ENCODE measurements around the gene NOP9.

Gene NOP9

DNA sequence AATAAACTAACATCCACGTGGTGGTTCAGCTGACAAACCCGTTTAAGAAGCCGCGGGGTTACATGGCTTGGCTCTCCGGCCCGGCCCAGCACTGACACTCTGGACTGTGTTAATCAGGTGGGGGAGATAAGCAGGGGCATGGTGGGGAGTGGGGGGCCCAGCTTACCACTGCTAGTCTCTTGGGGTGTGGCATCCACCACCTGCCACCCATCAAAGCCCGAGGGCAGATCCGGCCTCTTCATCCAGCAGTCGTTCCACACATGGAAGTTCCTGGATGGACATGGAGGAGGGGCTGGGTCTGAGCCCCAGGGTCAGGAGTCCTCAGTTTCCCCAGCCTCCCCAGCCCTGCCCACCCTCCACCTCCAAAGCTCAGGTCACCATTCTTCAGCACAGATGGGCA is 41.5 kb upstream of the NOP9 start:
- Histone ChIP-seq H3K36me3 (ENCODE audit: control insufficient read depth, low read length) (no peaks in the 10 kb centered on the region), H4K20me1 (ENCODE audit: control insufficient read depth, insufficient read depth, low read depth, low read length) (no peaks in the 10 kb centered on the region), H3K9me2 (replicated peaks; ENCODE audit: control insufficient read depth, low read length) (no peaks in the 10 kb centered on the region), H3K9me3 (ENCODE audit: control insufficient read depth, insufficient read depth, low read length) (no peaks in the 10 kb centered on the region), H3K27me3 (ENCODE audit: control insufficient read depth, low read length) (no peaks in the 10 kb centered on the region), H3K4me2 (ENCODE audit: low read length) (no peak overlapping the region), H3K4me1 (ENCODE audit: control insufficient read depth, low read length) (no peaks in the 10 kb centered on the region), H3K27ac (ENCODE audit: low read depth, low read length) (no peak overlapping the region), H3F3A (ENCODE audit: control insufficient read depth, insufficient read depth) (peaks cover 3% of the 10 kb centered on the region; the same call in 1 of the 2 replicates), H3K4me3 (ENCODE audit: low read length) (no peak overlapping the region), H3K79me2 (ENCODE audit: control insufficient read depth, low read length) (no peaks in the 10 kb centered on the region)
- TF ChIP-seq, protein P1, sequence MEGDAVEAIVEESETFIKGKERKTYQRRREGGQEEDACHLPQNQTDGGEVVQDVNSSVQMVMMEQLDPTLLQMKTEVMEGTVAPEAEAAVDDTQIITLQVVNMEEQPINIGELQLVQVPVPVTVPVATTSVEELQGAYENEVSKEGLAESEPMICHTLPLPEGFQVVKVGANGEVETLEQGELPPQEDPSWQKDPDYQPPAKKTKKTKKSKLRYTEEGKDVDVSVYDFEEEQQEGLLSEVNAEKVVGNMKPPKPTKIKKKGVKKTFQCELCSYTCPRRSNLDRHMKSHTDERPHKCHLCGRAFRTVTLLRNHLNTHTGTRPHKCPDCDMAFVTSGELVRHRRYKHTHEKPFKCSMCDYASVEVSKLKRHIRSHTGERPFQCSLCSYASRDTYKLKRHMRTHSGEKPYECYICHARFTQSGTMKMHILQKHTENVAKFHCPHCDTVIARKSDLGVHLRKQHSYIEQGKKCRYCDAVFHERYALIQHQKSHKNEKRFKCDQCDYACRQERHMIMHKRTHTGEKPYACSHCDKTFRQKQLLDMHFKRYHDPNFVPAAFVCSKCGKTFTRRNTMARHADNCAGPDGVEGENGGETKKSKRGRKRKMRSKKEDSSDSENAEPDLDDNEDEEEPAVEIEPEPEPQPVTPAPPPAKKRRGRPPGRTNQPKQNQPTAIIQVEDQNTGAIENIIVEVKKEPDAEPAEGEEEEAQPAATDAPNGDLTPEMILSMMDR (IDR thresholded peaks at IDR 0.05; ENCODE audit: low read depth, low read length, poor library complexity, severe bottlenecking): no peak
- TF ChIP-seq EZH2phosphoT487 (IDR thresholded peaks at IDR 0.05; ENCODE audit: borderline replicate concordance, low read length): no peak

DNA sequence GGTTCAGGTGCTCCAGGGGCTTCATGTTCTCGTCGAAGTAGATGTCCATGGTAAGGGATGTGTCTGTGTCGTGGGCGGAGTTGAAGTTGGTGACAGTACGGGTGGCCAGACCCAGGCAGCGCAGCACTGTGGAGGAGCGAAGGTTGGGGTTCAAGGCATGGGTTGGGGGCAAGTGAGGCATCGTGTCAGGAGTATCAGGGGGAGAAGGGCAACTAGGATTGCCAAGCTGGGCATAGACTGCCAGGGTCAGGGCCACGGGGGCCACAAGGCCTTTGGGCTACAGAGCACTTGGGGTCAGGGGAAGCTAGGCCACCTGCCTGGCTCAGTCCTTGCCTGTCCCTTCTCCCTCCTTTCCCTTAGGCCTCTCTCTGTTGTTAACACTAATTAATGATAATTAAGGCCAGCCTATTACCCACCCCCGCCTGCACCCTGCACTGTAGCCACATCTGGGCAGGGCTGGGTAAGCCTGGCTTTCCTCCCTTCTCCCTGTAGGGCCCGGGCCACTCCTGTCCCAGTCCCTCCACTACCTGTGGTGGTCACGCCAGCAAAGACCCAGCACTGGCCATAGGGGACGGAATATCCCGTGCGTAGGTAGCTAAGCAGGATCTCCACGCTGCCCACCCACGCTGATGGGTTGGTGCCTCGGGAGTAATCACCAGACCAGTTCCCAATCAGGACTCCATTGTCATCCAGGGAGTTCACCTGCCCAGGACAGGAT is 40.9 kb upstream of the NOP9 start:
- H3K27me3 ChIP-seq (ENCODE audit: control insufficient read depth, low read length): no peaks in the 10 kb centered on the region
- no peak overlapping the region for H3K4me2 ChIP-seq (ENCODE audit: low read length)
- no peaks in the 10 kb centered on the region for H3K9me2 ChIP-seq (replicated peaks; ENCODE audit: control insufficient read depth, low read length)
- H3F3A ChIP-seq (ENCODE audit: control insufficient read depth, insufficient read depth): peaks cover 3% of the 10 kb centered on the region; the same call in 1 of the 2 replicates
- no peaks in the 10 kb centered on the region for H3K4me1 ChIP-seq (ENCODE audit: control insufficient read depth, low read length)
- H3K9me3 ChIP-seq (ENCODE audit: control insufficient read depth, insufficient read depth, low read length): no peaks in the 10 kb centered on the region
- TF ChIP-seq, protein P1 (IDR thresholded peaks at IDR 0.05; ENCODE audit: low read depth, low read length, poor library complexity, severe bottlenecking): no peak
- TF ChIP-seq EZH2phosphoT487 (IDR thresholded peaks at IDR 0.05; ENCODE audit: borderline replicate concordance, low read length): no peak
- no peaks in the 10 kb centered on the region for H3K79me2 ChIP-seq (ENCODE audit: control insufficient read depth, low read length)
- no peaks in the 10 kb centered on the region for H3K36me3 ChIP-seq (ENCODE audit: control insufficient read depth, low read length)
- no peak overlapping the region for H3K4me3 ChIP-seq (ENCODE audit: low read length)
- no peak overlapping the region for H3K27ac ChIP-seq (ENCODE audit: low read depth, low read length)
- H4K20me1 ChIP-seq (ENCODE audit: control insufficient read depth, insufficient read depth, low read depth, low read length): no peaks in the 10 kb centered on the region

DNA sequence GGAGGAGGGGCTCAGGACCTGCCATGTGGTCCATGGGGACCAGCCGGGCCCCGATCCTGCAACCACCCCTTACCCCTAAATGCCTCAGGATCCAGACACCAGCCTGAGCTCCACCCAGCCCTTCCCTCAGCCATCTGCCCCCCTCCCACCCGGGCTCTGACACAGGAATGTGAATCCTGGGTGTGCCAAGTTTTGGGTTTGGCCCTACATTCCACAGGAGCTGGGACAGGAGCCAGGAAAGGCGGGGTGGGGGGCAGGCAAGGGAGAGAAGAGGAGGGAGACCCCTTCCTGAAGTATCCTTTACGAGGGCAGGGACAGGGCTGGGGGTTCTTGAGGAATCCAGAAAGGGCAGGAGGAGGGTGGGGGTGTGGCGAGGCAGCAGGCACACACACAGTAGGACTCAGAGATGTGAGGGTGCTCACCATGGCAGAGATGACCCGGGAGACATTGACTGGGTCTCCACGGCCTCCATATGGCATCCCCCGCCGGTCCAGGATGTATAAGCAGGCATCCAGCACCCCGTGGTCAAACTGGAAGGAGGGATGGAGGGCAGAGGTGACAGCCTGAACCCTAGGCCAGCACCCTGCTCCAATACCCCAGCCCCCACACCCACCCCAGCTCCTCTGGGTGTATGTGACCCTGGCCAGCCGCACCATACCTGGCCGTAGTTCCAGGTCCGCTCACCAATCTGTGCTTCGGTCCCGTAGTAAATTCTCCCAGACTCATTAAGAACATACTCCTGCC is 40.2 kb upstream of the NOP9 start:
- H3K36me3 ChIP-seq (ENCODE audit: control insufficient read depth, low read length): no peaks in the 10 kb centered on the region
- TF ChIP-seq EZH2phosphoT487 (IDR thresholded peaks at IDR 0.05; ENCODE audit: borderline replicate concordance, low read length): no peak
- TF ChIP-seq, protein P1 (IDR thresholded peaks at IDR 0.05; ENCODE audit: low read depth, low read length, poor library complexity, severe bottlenecking): no peak
- no peaks in the 10 kb centered on the region for H3K79me2 ChIP-seq (ENCODE audit: control insufficient read depth, low read length)
- H3F3A ChIP-seq (ENCODE audit: control insufficient read depth, insufficient read depth): peaks cover 3% of the 10 kb centered on the region; the same call in 1 of the 2 replicates
- H3K27me3 ChIP-seq (ENCODE audit: control insufficient read depth, low read length): no peaks in the 10 kb centered on the region
- H3K27ac ChIP-seq (ENCODE audit: low read depth, low read length): no peak overlapping the region
- H4K20me1 ChIP-seq (ENCODE audit: control insufficient read depth, insufficient read depth, low read depth, low read length): no peaks in the 10 kb centered on the region
- H3K9me3 ChIP-seq (ENCODE audit: control insufficient read depth, insufficient read depth, low read length): no peaks in the 10 kb centered on the region
- H3K4me3 ChIP-seq (ENCODE audit: low read length): no peak overlapping the region
- H3K4me1 ChIP-seq (ENCODE audit: control insufficient read depth, low read length): no peaks in the 10 kb centered on the region
- H3K4me2 ChIP-seq (ENCODE audit: low read length): no peak overlapping the region
- no peaks in the 10 kb centered on the region for H3K9me2 ChIP-seq (replicated peaks; ENCODE audit: control insufficient read depth, low read length)
